Measurements from ENCODE around the gene RUBCNL. TPM values are rescaled to one million over a fixed set of nuclear protein-coding genes. Genes with fewer than 3 reads are reported as not detected.

RUBCNL gene
- total RNA-seq, 2 experiments from 2014 or later = 0.36 to 0.69 TPM

- intact Hi-C loops (cut with DNase I, micrococcal nuclease) = no loop called here
Measured at GRCh38 chr13:46389457-46390451, 2.7 kb upstream of the RUBCNL start.

GRCh38 chr13:46388846-46389245 is 1.8 kb upstream of the RUBCNL start:
- DNase-seq = no peak
- Histone ChIP-seq H3K27me3 (ENCODE audit: control insufficient read depth in 1 of 2, insufficient read depth in 2 of 2, low read length in 2 of 2) (peaks cover 15 to 21% of the 10 kb centered on the region in 2 experiments), H3K4me3 (ENCODE audit: low read length) (no peak overlapping the region), H3K9me3 (ENCODE audit: control insufficient read depth in 1 of 2, insufficient read depth in 1 of 2, low read length in 2 of 2) (no peaks in the 10 kb centered on the region), H3K4me1 (ENCODE audit: insufficient read depth, low read length) (peaks cover 27% of the 10 kb centered on the region), H3K36me3 (ENCODE audit: insufficient read depth, low read length) (no peaks in the 10 kb centered on the region), H3K27ac (ENCODE audit: low read depth in 1 of 2, low read length in 2 of 2) (no peak overlapping the region)
- Mint-ChIP-seq H3K27ac (no peak overlapping the region), H3K4me3 (peak overlapping the region; percentile 75), H3K27me3 (peaks cover 35% of the 10 kb centered on the region), H3K9me3 (no peaks in the 10 kb centered on the region), H3K4me1 (ENCODE audit: low read depth) (peaks cover 33% of the 10 kb centered on the region), H3K36me3 (ENCODE audit: low read depth) (no peaks in the 10 kb centered on the region)
- intact Hi-C loops (cut with DNase I, micrococcal nuclease) = no loop called here
- POLR2A ChIA-PET = no interaction called here
- no peak for TF ChIP-seq CTCF (IDR thresholded peaks at IDR 0.05)
- CTCF ChIA-PET = no interaction called here
- ATAC-seq (ENCODE audit: poor library complexity) = no peak

More at GRCh38 chr13:46389457-46390451, 2.7 kb upstream of the RUBCNL start:
- Mint-ChIP-seq H3K27ac (peak overlapping the region; percentile 39), H3K27me3 (peaks cover 31% of the 10 kb centered on the region), H3K36me3 (ENCODE audit: low read depth) (no peaks in the 10 kb centered on the region), H3K4me1 (ENCODE audit: low read depth) (peaks cover 33% of the 10 kb centered on the region), H3K9me3 (no peaks in the 10 kb centered on the region), H3K4me3 (peak overlapping the region; percentile 30)
- ATAC-seq (ENCODE audit: poor library complexity) = peak; percentile 62
- peak in 5 of 14 experiments; percentile 5 to 48 (median 34) for DNase-seq
- Histone ChIP-seq H3K4me1 (ENCODE audit: insufficient read depth, low read length) (peaks cover 27% of the 10 kb centered on the region), H3K36me3 (ENCODE audit: insufficient read depth, low read length) (no peaks in the 10 kb centered on the region), H3K27me3 (ENCODE audit: control insufficient read depth in 1 of 2, insufficient read depth in 2 of 2, low read length in 2 of 2) (peaks cover 15 to 18% of the 10 kb centered on the region in 2 experiments), H3K9me3 (ENCODE audit: control insufficient read depth in 1 of 2, insufficient read depth in 1 of 2, low read length in 2 of 2) (no peaks in the 10 kb centered on the region), H3K27ac (ENCODE audit: low read depth in 1 of 2, low read length in 2 of 2) (no peak overlapping the region), H3K4me3 (ENCODE audit: low read length) (peak overlapping the region; percentile 1)
- no peak for TF ChIP-seq CTCF (IDR thresholded peaks at IDR 0.05)
- POLR2A ChIA-PET = interaction anchor here (0.8 kb wide), 1 partner anchor 14 kb away, joined by 3 read pairs; no protein-coding TSS in a partner anchor
- CTCF ChIA-PET = no interaction called here

- Histone ChIP-seq H3K9me3 (ENCODE audit: control insufficient read depth in 1 of 2, insufficient read depth in 1 of 2, low read length in 2 of 2) (no peaks in the 10 kb centered on the region), H3K4me1 (ENCODE audit: insufficient read depth, low read length) (peaks cover 27% of the 10 kb centered on the region), H3K36me3 (ENCODE audit: insufficient read depth, low read length) (no peaks in the 10 kb centered on the region), H3K27ac (ENCODE audit: low read depth in 1 of 2, low read length in 2 of 2) (no peak overlapping the region), H3K4me3 (ENCODE audit: low read length) (no peak overlapping the region), H3K27me3 (ENCODE audit: control insufficient read depth in 1 of 2, insufficient read depth in 2 of 2, low read length in 2 of 2) (peaks cover 15 to 21% of the 10 kb centered on the region in 2 experiments)
- H3K36me3 Mint-ChIP-seq (ENCODE audit: low read depth) = no peaks in the 10 kb centered on the region
- no peak for TF ChIP-seq CTCF (IDR thresholded peaks at IDR 0.05)
- intact Hi-C loops (cut with DNase I, micrococcal nuclease) = no loop called here
- DNase-seq = no peak
- ChIA-PET POLR2A (no interaction called here), CTCF (no interaction called here)
- H3K4me1 Mint-ChIP-seq (ENCODE audit: low read depth) = peaks cover 33% of the 10 kb centered on the region
- H3K27me3 Mint-ChIP-seq = peaks cover 41% of the 10 kb centered on the region
- no peak overlapping the region for H3K27ac Mint-ChIP-seq
- no peak for ATAC-seq (ENCODE audit: poor library complexity)
- no peaks in the 10 kb centered on the region for H3K9me3 Mint-ChIP-seq
- peak overlapping the region; percentile 75 for H3K4me3 Mint-ChIP-seq
Measured at GRCh38 chr13:46388308-46388707, 1.3 kb upstream of the RUBCNL start.

Measured in CD4-positive, alpha-beta T cell (primary cell).